IMR-90 (cell line): Measurements from ENCODE around the gene DOCK7. TPM values are rescaled to one million over a fixed set of nuclear protein-coding genes. Genes with fewer than 3 reads are reported as not detected.

Experiments
- ATAC-seq: fragments of 200-7000 bp; cut with Tn5 transposase; 2 replicates; pipeline ENCODE4 v1.9.1; 2020; ENCODE audit warnings: low read depth, mild to moderate bottlenecking, moderate library complexity
- BruUV-seq: library from RNA; stranded (reverse); fragments of 400-500 nt; replicated peaks from 2 replicates; lab custom pipeline; 2021; lab: Mats Ljungman, UMichigan
- CTCF ChIA-PET: fragments of 300-600 bp; formaldehyde crosslinking; extraction: SDS; loops from one replicate; lab custom pipeline; 2021; ENCODE audit warnings: antibody characterized with exemption; lab: Yijun Ruan, JAX
- POLR2A ChIA-PET: fragments of 300-600 bp; sonication (Branson Sonifier 250); formaldehyde crosslinking; loops from one replicate; lab custom pipeline; 2022; ENCODE audit warnings: antibody characterized with exemption; ENCODE audit not compliant: unreplicated experiment; lab: Charles Lee
- DNase-seq: peaks from one replicate; pipeline ENCODE4 v3.0.0; 2013
- H2AFZ ChIP-seq: replicated peaks from 2 replicates; pipeline ENCODE3; 2013; ENCODE audit warnings: low read length, mild to moderate bottlenecking; ENCODE audit not compliant: poor library complexity
- H2AK5ac ChIP-seq: 2 replicates; pipeline ENCODE4 v1.6.1; 2013; ENCODE audit warnings: low read depth, low read length, inconsistent platforms
- H2AK9ac ChIP-seq: replicated peaks from 2 replicates; pipeline ENCODE3; 2013; ENCODE audit warnings: mild to moderate bottlenecking, low read depth, low read length, moderate library complexity; ENCODE audit not compliant: poor library complexity
- H2BK120ac ChIP-seq: 2 replicates; pipeline ENCODE4 v1.6.1; 2013; ENCODE audit warnings: low read depth, low read length, inconsistent platforms
- H2BK15ac ChIP-seq: 3 replicates; pipeline ENCODE4 v1.6.1; 2013; ENCODE audit warnings: low read depth, low read length, inconsistent platforms
- H2BK20ac ChIP-seq: 2 replicates; pipeline ENCODE4 v1.6.1; 2013; ENCODE audit warnings: low read depth, mild to moderate bottlenecking, inconsistent platforms, low read length, moderate library complexity
- H2BK5ac ChIP-seq: 2 replicates; pipeline ENCODE4 v1.6.1; 2013; ENCODE audit warnings: mild to moderate bottlenecking, low read depth, low read length, inconsistent platforms; ENCODE audit not compliant: poor library complexity, severe bottlenecking
- H3K14ac ChIP-seq: replicated peaks from 2 replicates; pipeline ENCODE4 v1.6.1; 2013; ENCODE audit warnings: low read depth, low read length, inconsistent platforms
- H3K18ac ChIP-seq: 2 replicates; pipeline ENCODE4 v1.6.1; 2013; ENCODE audit warnings: low read depth, low read length, control low read depth
- H3K23ac ChIP-seq: 2 replicates; pipeline ENCODE4 v1.6.1; 2013; ENCODE audit warnings: low read depth, low read length, inconsistent platforms
- H3K27ac ChIP-seq: 2 replicates; pipeline ENCODE4 v1.5.1; 2013; ENCODE audit warnings: mild to moderate bottlenecking, control low read depth, low read length; ENCODE audit not compliant: insufficient read depth
- H3K27me3 ChIP-seq: 2 replicates; pipeline ENCODE4 v1.6.1; 2013; ENCODE audit warnings: low read length; ENCODE audit not compliant: control insufficient read depth, insufficient read depth
- H3K36me3 ChIP-seq: 2 replicates; pipeline ENCODE4 v1.6.1; 2013; ENCODE audit warnings: low read length, mixed read lengths; ENCODE audit not compliant: control insufficient read depth, insufficient read depth
- H3K4ac ChIP-seq: 2 replicates; pipeline ENCODE4 v1.6.1; 2013; ENCODE audit warnings: low read depth, low read length, inconsistent platforms
- H3K4me1 ChIP-seq: 2 replicates; pipeline ENCODE4 v1.6.1; 2013; ENCODE audit warnings: low read length, mixed read lengths; ENCODE audit not compliant: control insufficient read depth, insufficient read depth
- H3K4me2 ChIP-seq: 2 replicates; pipeline ENCODE4 v1.6.1; 2013; ENCODE audit warnings: low read depth, mild to moderate bottlenecking, control low read depth, low read length, moderate library complexity
- H3K4me3 ChIP-seq: 2 replicates; pipeline ENCODE4 v1.5.1; 2013; ENCODE audit warnings: low read depth, mild to moderate bottlenecking, control low read depth, low read length, moderate library complexity; ENCODE audit not compliant: insufficient read depth
- H3K56ac ChIP-seq: 2 replicates; pipeline ENCODE4 v1.6.1; 2013; ENCODE audit warnings: low read length, inconsistent platforms; ENCODE audit not compliant: insufficient read depth; ENCODE audit errors: extremely low read depth
- H3K79me1 ChIP-seq, 2 experiments: 2 replicates each; pipeline ENCODE4 v1.6.1; 2013; ENCODE audit warnings: low read length in 2 of 2, inconsistent platforms in 1 of 2, low read depth in 1 of 2
- H3K9ac ChIP-seq: 2 replicates; pipeline ENCODE4 v1.6.1; 2013; ENCODE audit warnings: low read depth, low read length, control low read depth
- H3K9me1 ChIP-seq: 2 replicates; pipeline ENCODE4 v1.6.1; 2013; ENCODE audit warnings: low read length, inconsistent platforms; ENCODE audit not compliant: insufficient read depth
- H3K9me3 ChIP-seq: 2 replicates; pipeline ENCODE4 v1.6.1; 2013; ENCODE audit warnings: low read length; ENCODE audit not compliant: control insufficient read depth, insufficient read depth
- H4K20me1 ChIP-seq: 2 replicates; pipeline ENCODE4 v1.6.1; 2013; ENCODE audit warnings: low read length, inconsistent platforms; ENCODE audit not compliant: insufficient read depth
- H4K5ac ChIP-seq: 2 replicates; pipeline ENCODE4 v1.6.1; 2013; ENCODE audit warnings: mild to moderate bottlenecking, low read depth, low read length, control low read depth
- H4K8ac ChIP-seq, 2 experiments: 2 replicates each; pipeline ENCODE4 v1.6.1; 2013; ENCODE audit warnings: low read depth in 2 of 2, low read length in 2 of 2, control low read depth in 1 of 2, inconsistent platforms in 1 of 2
- H4K91ac ChIP-seq: 2 replicates; pipeline ENCODE4 v1.6.1; 2013; ENCODE audit warnings: low read depth, low read length, inconsistent platforms; ENCODE audit not compliant: insufficient read depth
- FOS ChIP-seq: fragments of 150-350 bp; IDR thresholded peaks from 2 replicates; pipeline ENCODE4 v1.6.1; 2016; ENCODE audit warnings: low read depth, low read length
- MAFK ChIP-seq: IDR thresholded peaks from 2 replicates; pipeline ENCODE4 v1.6.1; 2012; ENCODE audit warnings: low read depth, low read length, improper control_type of control experiment
- SMC3 ChIP-seq: fragments of 150-350 bp; IDR thresholded peaks from 2 replicates; pipeline ENCODE4 v1.6.1; 2016; ENCODE audit warnings: low read depth, mild to moderate bottlenecking, antibody characterized with exemption, low read length, moderate library complexity
- WGBS, 2 experiments: methylation state at CpG; one replicate each; pipeline versions ENCODE4 v1.1.5 to v1.1.7; 2013; ENCODE audit warnings: missing lambda C conversion rate in 2 of 2; ENCODE audit not compliant: insufficient read length in 1 of 2; ENCODE audit errors: extremely low coverage in 2 of 2; 5-methylcytosine and 5-hydroxymethylcytosine counted together
- dilution Hi-C: fragments of 300-500 bp; cut with HindIII; formaldehyde crosslinking; loops from one replicate; pipeline ENCODE4 v1.14.3; 2018; ENCODE audit warnings: low sequenced_read_pairs; ENCODE audit not compliant: unreplicated experiment
- in situ Hi-C: fragments of 300-500 bp; cut with MboI; formaldehyde crosslinking; loops from 3 replicates; pipeline ENCODE4 v1.14.3; 2019; ENCODE audit warnings: low sequenced_read_pairs, inconsistent platforms, mixed read lengths
- intact Hi-C: fragments of 100-400 bp; cut with micrococcal nuclease; formaldehyde crosslinking; loops from 2 replicates; pipeline ENCODE4 v1.10.0; 2022
- polyA plus RNA-seq, 3 experiments: library from polyadenylated mRNA; depleted of rRNA; stranded (reverse); fragments of >200 nt; gene quantifications; 2 replicates each; pipeline ENCODE4 v1.2.3, GENCODE V29; 2012; ENCODE audit warnings: low replicate concordance in 1 of 3
- total RNA-seq: library from RNA; depleted of rRNA; stranded (reverse); fragments of >200 nt; gene quantifications from 2 replicates; pipeline ENCODE4 v1.2.3, GENCODE V29; 2012

The DOCK7 gene
- total and polyA plus RNA-seq, 2 of the 4 experiments (the other 2 are of a cell fraction): 38.0 to 97.7 TPM

- Histone ChIP-seq H3K9ac (no peak overlapping the region), H3K27me3 (no peaks in the 10 kb centered on the region), H4K20me1 (no peaks in the 10 kb centered on the region), H3K9me1 (no peaks in the 10 kb centered on the region), H3K4me2 (no peak overlapping the region), H3K4me1 (no peaks in the 10 kb centered on the region), H2AFZ (no peak overlapping the region), H3K18ac (no peak overlapping the region), H3K4me3 (no peak overlapping the region), H2BK20ac (no peak overlapping the region), H2BK120ac (no peak overlapping the region), H3K4ac (no peak overlapping the region), H3K23ac (no peak overlapping the region), H2BK15ac (no peak overlapping the region), H4K91ac (no peak overlapping the region), H3K36me3 (peaks cover 15% of the 10 kb centered on the region), H4K5ac (no peak overlapping the region), H3K56ac (no peak overlapping the region), H3K14ac (no peak overlapping the region), H3K9me3 (no peaks in the 10 kb centered on the region), H2AK5ac (no peak overlapping the region), H3K79me1 (peaks cover 7 to 11% of the 10 kb centered on the region in 2 experiments; a peak in 2 of 4 replicates), H2AK9ac (no peak overlapping the region), H3K27ac (no peak overlapping the region), H2BK5ac (peak overlapping the region; percentile 33), H4K8ac (no peak overlapping the region)
- WGBS, 2 experiments: no CpG with 5 or more reads among the region's 6 CpGs
- no peak for DNase-seq
- in situ Hi-C loops (no loop called here), dilution Hi-C loops (no loop called here), intact Hi-C loops (no loop called here)
- no peak for ATAC-seq
- ChIA-PET CTCF (interaction anchor here (0.6 kb wide), 1 partner anchor 14 kb away, joined by 4 read pairs; no protein-coding TSS in a partner anchor), POLR2A (no interaction called here)
- peak; percentile 45 for TF ChIP-seq MAFK
- TF ChIP-seq SMC3: no peak
- no peak for TF ChIP-seq FOS
- no TSS peak for BruUV-seq
Observed at GRCh38 chr1:62637392-62638105, 50.6 kb downstream of the DOCK7 start.
